ENCODE data around the gene OR10G7. TPM values are rescaled to one million over a fixed set of nuclear protein-coding genes. Genes with fewer than 3 reads are reported as not detected.

The OR10G7 gene
- not detected in 5 replicates for total RNA-seq (2022; extraction: Qiagen RNA extraction; ENCODE audit: low read depth)

GRCh38 chr11:124041254-124041653 lies at the start of gene OR10G7:
OR10G7 (minus strand) TSS chr11:124041325; CDS start chr11:124039001, 2,324 bp downstream.

GRCh38 chr11:124026498-124026897 lies 14.6 kb downstream of the OR10G7 start, which contains the start of gene OR10G8:
OR10G8 (plus strand) TSS chr11:124026798; CDS start chr11:124029623, 2,825 bp downstream.

GRCh38 chr11:124012697-124013096 lies 28.4 kb downstream of the OR10G7 start, which contains the start of gene OR10G4:
OR10G4 (plus strand) TSS chr11:124012997; CDS start chr11:124015575, 2,578 bp downstream.

GRCh38 chr11:123995119-123995518 lies 46.0 kb downstream of the OR10G7 start, which contains the start of gene OR10G6:
OR10G6 (minus strand) TSS chr11:123995161; CDS start chr11:123995161, 0 bp downstream.

Other genes with a start within 250 kb of the OR10G7 start
- gene OR6M1, start 235.0 kb downstream of the OR10G7 start, total RNA-seq (2022; extraction: Qiagen RNA extraction; ENCODE audit: low read depth): not detected in 5 replicates
- not detected in 5 replicates for gene TMEM225, start 155.7 kb downstream of the OR10G7 start, total RNA-seq (2022; extraction: Qiagen RNA extraction; ENCODE audit: low read depth)
- gene OR8D4, start 139.2 kb downstream of the OR10G7 start, total RNA-seq (2022; extraction: Qiagen RNA extraction; ENCODE audit: low read depth): not detected in 5 replicates
- gene OR4D5, start 101.7 kb downstream of the OR10G7 start, total RNA-seq (2022; extraction: Qiagen RNA extraction; ENCODE audit: low read depth): not detected in 5 replicates
- gene OR6T1, start 97.5 kb downstream of the OR10G7 start, total RNA-seq (2022; extraction: Qiagen RNA extraction; ENCODE audit: low read depth): not detected in 5 replicates
- not detected in 5 replicates for gene OR10S1, start 63.5 kb downstream of the OR10G7 start, total RNA-seq (2022; extraction: Qiagen RNA extraction; ENCODE audit: low read depth)
- gene OR10G6, start 46.2 kb downstream of the OR10G7 start, total RNA-seq (2022; extraction: Qiagen RNA extraction; ENCODE audit: low read depth): not detected in 5 replicates
- gene OR10G4, start 28.3 kb downstream of the OR10G7 start, total RNA-seq (2022; extraction: Qiagen RNA extraction; ENCODE audit: low read depth): not detected in 5 replicates
- not detected in 5 replicates for gene OR10G9, start 18.3 kb downstream of the OR10G7 start, total RNA-seq (2022; extraction: Qiagen RNA extraction; ENCODE audit: low read depth)
- not detected in 5 replicates for gene OR10G8, start 14.5 kb downstream of the OR10G7 start, total RNA-seq (2022; extraction: Qiagen RNA extraction; ENCODE audit: low read depth)
- 0.20 to 0.37 TPM (median 0.29 TPM) in 5 replicates for gene VWA5A, start 74.1 kb upstream of the OR10G7 start, total RNA-seq (2022; extraction: Qiagen RNA extraction; ENCODE audit: low read depth)
- not detected in 5 replicates for gene OR10D3, start 142.0 kb upstream of the OR10G7 start, total RNA-seq (2022; extraction: Qiagen RNA extraction; ENCODE audit: low read depth)
- not detected in 5 replicates for gene OR8G1, start 199.8 kb upstream of the OR10G7 start, total RNA-seq (2022; extraction: Qiagen RNA extraction; ENCODE audit: low read depth)
- gene OR8G5, start 215.1 kb upstream of the OR10G7 start, total RNA-seq (2022; extraction: Qiagen RNA extraction; ENCODE audit: low read depth): not detected in 5 replicates

Measured in A549 treated with DMSO at 1 μM for 4 hours (cell line).